HPDE6-E6E7 (cell line): ENCODE results near the gene RAD51B.
A peak's percentile ranks its signal among the peaks of the same experiment; 100 is the strongest.

ENCODE experiments used
- DNase-seq: peaks from one replicate; pipeline ENCODE4 v3.0.0; 2011; ENCODE audit warnings: missing footprints; ENCODE audit errors: extremely low spot score

The RAD51B gene

GRCh38 chr14:68506645-68507419 is 687.3 kb downstream of the RAD51B start:
- no peak for DNase-seq

GRCh38 chr14:68507544-68508081 is 688.0 kb downstream of the RAD51B start:
- no peak for DNase-seq

GRCh38 chr14:68508581-68508980 is 689.0 kb downstream of the RAD51B start:
- DNase-seq, result no peak

GRCh38 chr14:68509188-68509983 is 689.8 kb downstream of the RAD51B start:
- DNase-seq, result no peak

DNA sequence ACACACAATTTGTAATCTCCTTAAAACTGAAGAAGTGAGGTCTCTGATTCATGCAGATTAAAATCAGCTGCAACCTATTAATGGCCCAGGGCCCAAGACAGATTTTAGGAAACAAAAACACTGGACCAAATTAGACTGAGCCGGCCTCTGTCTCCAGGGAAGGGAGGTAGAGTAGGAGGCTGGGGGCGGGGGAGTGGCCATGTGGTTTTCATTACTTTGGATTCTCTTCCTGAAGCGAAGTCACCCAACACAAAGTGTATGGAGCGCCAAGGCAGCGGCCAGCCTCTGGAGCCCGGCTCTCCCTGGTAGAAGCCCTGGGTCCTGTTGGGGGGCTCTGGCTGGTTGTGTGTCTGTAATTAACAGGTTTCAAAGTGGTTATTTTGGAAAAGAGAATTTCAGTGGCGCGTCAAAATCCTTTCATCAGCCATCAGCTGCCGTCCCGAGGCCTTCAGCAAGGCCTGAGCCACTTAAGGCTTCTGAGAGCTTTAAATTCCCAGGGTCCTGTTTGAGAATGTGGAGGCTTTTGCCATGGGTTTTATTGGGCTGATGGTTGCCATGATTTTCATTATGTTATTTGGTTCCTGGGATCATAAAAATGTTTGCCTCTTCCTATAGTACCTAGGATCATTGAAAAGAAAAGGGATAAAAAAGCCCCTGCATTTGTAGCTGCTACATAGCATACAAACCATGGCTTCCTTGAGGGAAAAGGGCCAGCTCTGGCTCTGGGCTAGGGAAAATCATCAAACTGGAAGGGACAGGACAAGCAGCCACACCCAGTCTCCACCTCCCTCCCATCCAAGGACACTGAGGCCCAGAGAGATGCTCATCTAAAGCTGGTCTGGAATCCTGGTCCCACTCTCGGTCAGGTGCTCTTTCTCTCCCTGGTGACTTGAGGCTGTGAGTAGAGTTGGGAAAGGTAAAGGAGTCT is 690.9 kb downstream of the RAD51B start:
- DNase-seq, result no peak

DNA sequence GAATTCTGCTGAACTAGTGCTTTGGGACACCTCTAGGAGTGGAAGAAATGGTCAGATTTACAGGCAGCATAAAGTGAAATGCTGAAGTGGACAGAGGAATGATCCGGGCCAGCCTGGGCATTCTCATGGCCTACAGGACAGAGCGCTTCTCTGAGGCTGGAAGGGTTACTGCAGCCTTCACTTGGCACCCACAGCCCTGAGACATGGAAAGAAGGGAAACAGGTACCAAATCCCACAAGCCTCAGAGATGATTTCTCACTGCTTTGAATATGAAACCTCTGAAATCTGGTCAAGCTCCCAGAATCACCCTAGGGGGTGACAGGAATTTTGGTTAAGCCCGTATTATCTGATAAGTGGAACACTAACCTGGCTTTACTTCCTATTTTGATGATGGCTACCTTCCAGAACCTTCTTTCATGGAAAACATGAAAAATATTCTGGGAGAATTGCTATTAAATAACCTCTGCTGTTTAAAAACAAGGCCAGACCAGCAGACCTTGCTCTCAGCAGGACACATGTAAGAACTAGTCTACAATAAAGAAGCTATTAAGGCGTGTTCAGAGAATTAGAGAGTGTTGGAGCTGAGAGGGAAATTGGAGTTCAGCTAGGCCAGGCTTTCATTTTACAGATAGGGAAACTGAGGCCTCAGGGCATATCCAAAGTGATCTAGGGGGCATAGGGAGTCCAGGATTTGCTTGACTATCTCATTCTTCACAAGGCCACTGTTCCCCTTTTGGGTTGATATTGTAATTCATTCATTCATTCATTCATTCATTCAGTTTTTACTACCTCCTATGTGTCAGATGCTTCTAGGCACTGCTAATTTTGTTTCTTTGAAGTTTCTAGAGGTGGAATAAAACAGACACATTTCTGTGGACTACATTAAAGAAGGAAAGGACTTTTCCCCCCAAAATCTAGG is 691.8 kb downstream of the RAD51B start:
- DNase-seq, result no peak

- no peak for DNase-seq
Observed at GRCh38 chr14:68512088-68512487, 692.5 kb downstream of the RAD51B start.

- no peak for DNase-seq
Observed at GRCh38 chr14:68513137-68513536, 693.6 kb downstream of the RAD51B start.

- no peak for DNase-seq
Observed at GRCh38 chr14:68513838-68514607, 694.4 kb downstream of the RAD51B start.

GRCh38 chr14:68514608-68515194 is 695.1 kb downstream of the RAD51B start:
- DNase-seq, result no peak

GRCh38 chr14:68516342-68516741 is 696.8 kb downstream of the RAD51B start:
- DNase-seq, result no peak

- no peak for DNase-seq
Observed at GRCh38 chr14:68518166-68518565, 698.6 kb downstream of the RAD51B start.

GRCh38 chr14:68518761-68519670 is 699.4 kb downstream of the RAD51B start:
- no peak for DNase-seq

DNA sequence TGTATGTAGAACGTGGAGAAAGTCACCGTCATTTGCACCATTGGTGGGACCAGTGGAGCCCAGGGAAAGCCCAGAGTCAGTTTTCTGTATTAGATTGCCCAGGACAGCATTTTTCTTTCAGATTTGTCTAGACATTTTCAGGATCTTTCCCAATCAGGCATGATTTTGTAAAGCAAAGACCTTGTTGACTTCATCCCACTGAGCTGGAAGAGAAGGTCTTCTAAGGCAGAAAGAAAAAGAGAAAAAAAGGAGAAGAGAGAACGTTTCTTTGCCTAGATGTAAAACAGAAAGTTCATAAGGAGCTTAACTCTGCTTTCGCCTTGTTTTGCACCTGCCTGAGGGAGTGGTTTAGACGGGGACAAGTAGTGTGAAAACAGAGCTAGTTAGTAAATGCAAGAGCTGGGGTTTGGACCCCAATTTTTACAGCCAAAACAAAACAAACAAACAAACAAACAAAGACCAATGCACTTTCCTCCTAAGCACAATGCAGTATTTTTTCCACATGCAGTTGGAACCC is 700.1 kb downstream of the RAD51B start:
- DNase-seq, result no peak

DNA sequence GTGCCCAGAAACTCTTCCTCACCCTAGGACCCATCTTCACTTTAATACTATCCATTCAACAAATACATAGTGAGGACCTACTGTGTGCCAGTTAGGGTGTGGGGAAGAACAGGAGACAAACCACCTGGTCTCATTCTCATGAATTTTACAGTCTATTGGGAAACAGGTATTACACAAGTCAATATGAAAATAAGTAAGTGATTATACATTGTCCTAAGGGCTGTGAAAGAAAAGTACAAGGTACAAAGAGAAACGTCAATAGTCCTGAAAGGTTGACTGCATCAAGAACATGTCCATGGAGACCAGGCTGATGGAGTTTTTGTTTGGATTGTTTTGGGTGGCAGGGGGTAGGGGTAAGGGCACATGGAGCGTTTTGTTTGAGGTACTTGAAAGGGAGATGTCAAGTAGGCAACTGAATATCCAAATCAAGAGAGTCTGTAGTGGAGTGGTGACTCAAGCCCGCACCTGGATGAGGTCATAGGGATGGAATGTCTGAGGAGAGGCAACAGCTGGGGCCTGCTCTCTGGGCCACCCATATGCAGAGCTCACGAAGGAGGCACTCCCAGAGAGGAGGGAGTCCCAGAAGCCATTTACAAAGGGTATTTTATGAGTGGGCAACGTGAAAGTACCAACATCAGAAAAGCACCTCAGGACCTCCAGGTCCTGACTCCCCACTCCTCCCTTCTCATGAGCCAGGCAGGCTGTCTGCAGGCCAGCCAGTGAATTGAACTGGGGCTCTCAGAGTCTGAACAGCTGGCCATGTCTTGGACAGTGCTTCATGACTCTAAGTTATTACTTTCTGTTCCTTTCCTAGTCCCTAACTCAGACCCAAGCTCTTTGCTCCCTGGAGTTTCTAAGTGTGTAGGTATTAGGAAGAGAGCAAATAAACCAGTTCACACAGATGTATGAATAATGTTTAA is 701.3 kb downstream of the RAD51B start:
- DNase-seq, result peak; percentile 92

DNA sequence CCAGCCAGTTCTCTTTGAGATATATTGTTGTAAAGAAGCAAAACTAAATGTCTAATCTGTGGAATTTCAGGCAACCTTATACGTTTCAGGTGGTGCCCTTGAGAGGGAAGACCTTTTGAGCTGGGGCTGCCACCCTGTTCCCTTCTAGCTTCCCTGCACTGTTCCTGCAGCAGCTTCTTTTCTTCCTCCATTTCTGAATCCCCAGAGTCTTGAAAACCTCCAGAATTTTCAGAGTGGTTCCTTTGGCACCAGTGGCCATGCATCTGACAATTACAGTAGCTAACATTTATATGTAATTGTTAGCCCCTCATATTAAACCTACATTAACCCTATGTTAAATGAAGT is 702.0 kb downstream of the RAD51B start:
- DNase-seq, result no peak

- no peak for DNase-seq
Observed at GRCh38 chr14:68521961-68522509, 702.5 kb downstream of the RAD51B start.
